ENCODE results near the gene TTC9B. TPM values are rescaled to one million over a fixed set of nuclear protein-coding genes. Genes with fewer than 3 reads are reported as not detected.

Gene TTC9B
- total and polyA plus RNA-seq, 4 donors, result 19.9 to 139 (median 83.9) TPM

DNA sequence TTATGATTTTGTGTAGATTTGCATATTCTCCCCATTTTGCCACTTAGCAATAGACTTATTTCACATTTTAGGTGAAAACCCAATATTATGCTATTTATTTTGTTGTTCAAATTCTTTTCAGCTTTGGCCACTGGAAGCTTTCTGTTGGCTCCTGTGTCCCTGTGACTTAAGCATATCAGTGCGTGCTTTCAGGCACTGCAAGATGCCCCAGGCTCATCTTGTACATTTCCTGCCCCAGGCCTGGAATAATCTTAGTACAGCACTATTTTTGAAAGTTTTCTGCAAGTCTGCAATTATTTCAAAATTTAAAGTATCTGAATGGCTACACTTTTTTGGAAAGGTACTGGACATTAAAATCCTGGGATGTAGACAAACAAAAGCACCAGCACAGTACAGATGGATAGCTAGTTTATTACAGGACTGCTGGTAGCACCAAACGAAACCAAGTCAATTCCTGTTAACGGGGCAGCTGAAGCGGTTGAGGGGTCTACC is 11.8 kb upstream of the TTC9B start:
- Histone ChIP-seq H3K4me3 (ENCODE audit: low read depth, low read length) (no peak overlapping the region), H3K27ac (ENCODE audit: low read depth, low read length) (no peak overlapping the region), H3K27me3 (ENCODE audit: control insufficient read depth, insufficient read depth, low read length) (peaks cover 22% of the 10 kb centered on the region), H3K4me1 (ENCODE audit: control insufficient read depth, insufficient read depth, low read length) (peaks cover 20% of the 10 kb centered on the region), H3K36me3 (ENCODE audit: control insufficient read depth, insufficient read depth, low read length) (peaks cover 33% of the 10 kb centered on the region), H3K9me3 (ENCODE audit: control insufficient read depth, insufficient read depth, low read length) (no peaks in the 10 kb centered on the region)
- no peak for DNase-seq (ENCODE audit: low read depth in 4 of 6, low spot score in 6 of 6)
- 73% methylated on average over 4 of the region's 4 CpGs for WGBS (ENCODE audit: insufficient coverage)

DNA sequence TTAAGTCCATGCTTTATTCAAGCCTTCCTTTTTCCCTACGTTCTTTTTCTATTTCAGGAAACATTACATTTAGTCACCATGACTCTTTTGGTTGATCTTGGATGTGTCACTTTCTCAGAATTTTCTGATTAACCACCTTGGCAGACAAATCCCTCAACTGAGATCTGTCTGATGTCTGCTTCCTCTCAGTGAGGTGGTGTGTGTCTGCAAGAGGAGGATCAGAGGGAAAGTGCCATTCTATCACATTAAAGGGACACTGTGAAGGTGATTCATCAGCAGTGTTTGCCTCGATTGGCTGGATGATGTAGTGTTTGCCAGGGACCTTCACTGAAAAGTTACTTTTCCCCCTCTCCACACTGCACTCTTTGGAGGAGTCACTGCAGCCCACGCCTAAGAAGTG is 11.3 kb upstream of the TTC9B start:
- DNase-seq (ENCODE audit: low read depth in 4 of 6, low spot score in 6 of 6), result peak in 1 of 6 donors; percentile 6
- Histone ChIP-seq H3K27ac (ENCODE audit: low read depth, low read length) (no peak overlapping the region), H3K9me3 (ENCODE audit: control insufficient read depth, insufficient read depth, low read length) (no peaks in the 10 kb centered on the region), H3K4me1 (ENCODE audit: control insufficient read depth, insufficient read depth, low read length) (peaks cover 20% of the 10 kb centered on the region), H3K27me3 (ENCODE audit: control insufficient read depth, insufficient read depth, low read length) (peaks cover 26% of the 10 kb centered on the region), H3K36me3 (ENCODE audit: control insufficient read depth, insufficient read depth, low read length) (peaks cover 28% of the 10 kb centered on the region), H3K4me3 (ENCODE audit: low read depth, low read length) (no peak overlapping the region)
- no CpG with 5 or more reads among the region's 3 CpGs for WGBS (ENCODE audit: insufficient coverage)

DNA sequence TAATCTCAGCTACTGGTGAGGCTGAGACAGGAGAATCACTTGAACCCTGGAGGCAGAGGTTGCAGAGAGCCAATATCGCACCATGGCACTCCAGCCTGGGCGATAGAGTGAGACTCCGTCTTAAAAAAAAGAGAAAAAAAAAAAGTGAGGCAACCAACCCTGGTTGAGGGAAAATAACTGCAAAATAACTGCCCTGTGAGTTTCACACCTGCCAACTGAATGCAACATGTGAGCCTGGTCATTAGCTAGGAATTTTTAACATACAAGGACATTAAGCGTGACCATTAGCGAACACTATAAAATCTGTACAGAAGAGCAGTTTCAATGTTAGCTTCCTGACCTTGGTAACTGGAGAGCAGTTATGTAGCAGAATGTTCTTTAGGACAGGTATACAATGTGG is 10.7 kb upstream of the TTC9B start:
- H3K27ac ChIP-seq (ENCODE audit: low read depth, low read length), result no peak overlapping the region
- WGBS (ENCODE audit: insufficient coverage), result 93% methylated on average over 2 of the region's 5 CpGs
- H3K4me1 ChIP-seq (ENCODE audit: control insufficient read depth, insufficient read depth, low read length), result peaks cover 20% of the 10 kb centered on the region
- H3K4me3 ChIP-seq (ENCODE audit: low read depth, low read length), result no peak overlapping the region
- H3K9me3 ChIP-seq (ENCODE audit: control insufficient read depth, insufficient read depth, low read length), result no peaks in the 10 kb centered on the region
- DNase-seq (ENCODE audit: low read depth in 4 of 6, low spot score in 6 of 6), result no peak
- H3K36me3 ChIP-seq (ENCODE audit: control insufficient read depth, insufficient read depth, low read length), result peaks cover 22% of the 10 kb centered on the region
- H3K27me3 ChIP-seq (ENCODE audit: control insufficient read depth, insufficient read depth, low read length), result peaks cover 31% of the 10 kb centered on the region

DNA sequence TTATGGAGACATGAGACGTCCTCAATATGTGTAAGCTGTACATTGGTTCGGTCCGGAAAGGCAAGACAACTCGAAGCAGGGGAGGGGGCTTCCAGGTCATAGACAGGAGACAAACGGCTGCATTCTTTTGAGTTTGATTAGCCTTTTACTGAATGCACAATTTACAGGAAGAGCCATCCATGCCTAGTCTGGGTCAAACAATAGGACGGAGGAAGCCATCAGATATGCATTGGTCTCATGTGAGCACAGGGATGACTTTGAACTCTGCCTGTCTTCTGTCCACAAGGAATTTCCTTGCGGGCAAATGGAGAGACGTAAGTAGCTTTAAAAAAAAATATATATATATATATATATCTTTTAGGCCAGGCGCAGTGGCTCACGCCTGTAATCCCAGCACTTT is 10.2 kb upstream of the TTC9B start:
- 78% methylated on average over 4 of the region's 10 CpGs for WGBS (ENCODE audit: insufficient coverage)
- no peak overlapping the region for H3K27ac ChIP-seq (ENCODE audit: low read depth, low read length)

DNA sequence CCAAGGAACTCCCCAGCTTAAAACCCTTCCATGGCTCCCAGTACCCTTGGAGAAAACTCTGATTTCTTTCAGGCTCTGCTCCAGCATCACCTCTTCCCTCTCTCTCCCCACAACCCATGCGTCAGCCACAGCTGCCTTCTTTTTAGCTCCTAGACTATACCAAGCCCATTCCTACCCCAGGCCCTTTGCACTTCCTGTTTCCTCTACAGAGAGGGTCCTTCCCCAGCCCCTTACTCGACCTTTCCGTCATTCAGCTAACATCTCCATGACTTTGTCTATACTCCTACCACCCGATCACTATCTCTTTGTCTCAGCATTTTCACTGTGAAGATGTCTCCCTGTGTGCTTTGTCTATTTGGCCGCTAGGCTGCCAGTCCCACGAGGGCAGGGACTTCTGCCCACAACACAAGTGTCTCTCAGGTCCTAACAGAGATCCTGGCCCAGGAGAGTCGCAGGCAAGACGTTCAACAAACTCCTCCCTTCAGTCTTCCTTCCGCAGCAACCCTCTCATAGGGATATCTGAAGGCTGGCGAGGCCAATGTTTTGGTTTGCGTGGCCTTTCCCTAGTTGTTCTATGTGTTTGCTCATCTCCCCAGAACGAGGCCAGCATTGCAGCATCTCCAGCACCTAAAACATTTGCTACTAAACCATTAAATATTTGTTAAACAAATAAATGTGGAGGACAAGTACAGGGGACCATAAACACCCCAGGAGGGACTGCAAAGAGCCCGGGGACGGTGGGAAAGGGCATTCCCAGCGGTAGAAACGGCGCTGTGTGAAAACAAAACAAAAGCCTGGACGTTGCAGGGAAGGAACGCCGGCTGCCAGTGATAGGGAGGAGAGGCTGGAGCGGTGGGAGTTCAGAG is 7.5 kb upstream of the TTC9B start:
- H3K36me3 ChIP-seq (ENCODE audit: control insufficient read depth, insufficient read depth, low read length), result no peaks in the 10 kb centered on the region
- peak overlapping the region; percentile 24 for H3K4me3 ChIP-seq (ENCODE audit: low read depth, low read length)

More for the DNA sequence above, 10.2 kb upstream of the TTC9B start:
- peaks cover 16% of the 10 kb centered on the region for H3K36me3 ChIP-seq (ENCODE audit: control insufficient read depth, insufficient read depth, low read length)
- H3K27me3 ChIP-seq (ENCODE audit: control insufficient read depth, insufficient read depth, low read length), result peaks cover 31% of the 10 kb centered on the region
- no peak for DNase-seq (ENCODE audit: low read depth in 4 of 6, low spot score in 6 of 6)
- H3K4me1 ChIP-seq (ENCODE audit: control insufficient read depth, insufficient read depth, low read length), result peaks cover 20% of the 10 kb centered on the region
- no peaks in the 10 kb centered on the region for H3K9me3 ChIP-seq (ENCODE audit: control insufficient read depth, insufficient read depth, low read length)
- no peak overlapping the region for H3K4me3 ChIP-seq (ENCODE audit: low read depth, low read length)

DNA sequence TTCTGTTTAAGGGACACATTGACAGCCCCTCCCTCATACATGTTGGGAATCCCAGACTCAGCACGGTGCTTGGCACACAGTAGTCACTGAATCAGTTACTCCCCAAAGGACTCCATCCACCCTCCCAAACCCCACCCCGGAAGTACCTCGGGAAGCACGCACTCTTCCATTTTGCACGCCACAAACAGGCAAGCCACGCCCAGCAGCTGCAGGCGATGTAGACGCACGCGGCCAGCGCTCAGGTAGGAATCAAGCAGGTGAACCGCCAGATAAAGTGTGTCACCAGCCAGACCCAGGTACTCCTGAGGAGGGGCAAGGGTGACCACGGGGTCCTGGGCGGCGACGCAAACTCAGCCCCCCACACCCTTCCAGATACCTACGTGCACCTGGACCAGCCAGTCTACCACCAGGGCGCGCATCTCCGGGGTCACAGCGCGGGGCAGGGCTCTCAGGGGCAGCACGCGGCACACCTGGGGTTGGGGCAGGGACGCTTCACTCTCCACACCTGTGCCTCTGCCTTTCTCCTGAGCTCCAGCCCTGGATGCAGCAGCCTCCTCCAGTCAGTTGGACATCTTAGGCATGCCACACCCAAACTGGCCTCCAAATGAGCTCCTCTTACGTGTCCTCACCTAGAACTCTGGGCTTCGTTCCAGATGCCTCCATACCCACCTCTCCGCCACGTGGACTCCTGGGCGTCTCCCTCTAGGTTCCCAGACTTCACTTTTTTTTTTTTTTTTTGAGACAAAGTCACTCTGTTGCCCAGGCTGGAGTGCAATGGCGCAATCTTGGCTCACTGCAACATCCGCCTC is 6.4 kb upstream of the TTC9B start:
- Histone ChIP-seq H3K36me3 (ENCODE audit: control insufficient read depth, insufficient read depth, low read length) (no peaks in the 10 kb centered on the region), H3K4me3 (ENCODE audit: low read depth, low read length) (no peak overlapping the region), H3K27me3 (ENCODE audit: control insufficient read depth, insufficient read depth, low read length) (peaks cover 31% of the 10 kb centered on the region), H3K27ac (ENCODE audit: low read depth, low read length) (no peak overlapping the region), H3K4me1 (ENCODE audit: control insufficient read depth, insufficient read depth, low read length) (peaks cover 13% of the 10 kb centered on the region), H3K9me3 (ENCODE audit: control insufficient read depth, insufficient read depth, low read length) (no peaks in the 10 kb centered on the region)
- WGBS (ENCODE audit: insufficient coverage), result 85% methylated on average over 32 of the region's 32 CpGs
- no peak for DNase-seq (ENCODE audit: low read depth in 4 of 6, low spot score in 6 of 6)

More for the DNA sequence above, 7.5 kb upstream of the TTC9B start:
- peaks cover 13% of the 10 kb centered on the region for H3K4me1 ChIP-seq (ENCODE audit: control insufficient read depth, insufficient read depth, low read length)
- no peaks in the 10 kb centered on the region for H3K9me3 ChIP-seq (ENCODE audit: control insufficient read depth, insufficient read depth, low read length)
- 22% methylated on average over 16 of the region's 21 CpGs for WGBS (ENCODE audit: insufficient coverage)
- H3K27ac ChIP-seq (ENCODE audit: low read depth, low read length), result no peak overlapping the region
- DNase-seq (ENCODE audit: low read depth in 4 of 6, low spot score in 6 of 6), result peak in 2 of 6 donors; percentile 23 to 36
- H3K27me3 ChIP-seq (ENCODE audit: control insufficient read depth, insufficient read depth, low read length), result peaks cover 31% of the 10 kb centered on the region

DNA sequence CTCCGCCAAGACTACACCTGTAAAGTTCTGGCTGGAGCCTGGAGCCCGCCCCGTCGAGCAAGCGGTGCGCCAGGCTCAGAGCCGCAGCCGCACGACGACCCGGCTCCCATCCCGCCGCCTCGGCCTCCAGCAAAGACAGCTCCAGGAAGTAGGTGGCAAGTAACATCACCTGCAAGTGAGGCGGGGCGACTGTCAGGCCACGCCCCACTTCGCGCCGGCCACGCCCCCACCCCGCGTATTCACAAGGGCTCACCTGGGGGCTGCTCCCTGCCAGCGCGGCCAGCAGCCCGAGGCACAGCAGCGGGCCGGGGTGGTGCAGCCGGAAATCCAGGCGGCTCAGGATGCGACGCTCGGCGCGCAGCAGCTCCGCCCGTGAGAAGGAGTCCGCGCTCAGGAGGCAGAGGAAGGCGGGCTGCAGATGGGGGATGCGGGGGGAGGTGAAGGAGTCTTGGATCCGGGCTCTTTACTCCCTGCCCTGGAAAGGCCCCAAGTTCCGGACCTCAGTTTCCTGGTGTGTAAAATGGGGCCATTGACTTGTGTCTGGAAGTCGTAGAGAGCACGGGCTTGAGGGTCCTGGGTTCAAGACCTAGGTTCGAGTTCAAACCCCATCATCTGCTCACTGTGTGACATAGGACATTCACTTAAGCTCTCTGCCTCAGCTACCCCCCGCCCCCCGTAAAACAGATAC is 5.1 kb upstream of the TTC9B start:
- Histone ChIP-seq H3K36me3 (ENCODE audit: control insufficient read depth, insufficient read depth, low read length) (no peaks in the 10 kb centered on the region), H3K4me3 (ENCODE audit: low read depth, low read length) (no peak overlapping the region), H3K4me1 (ENCODE audit: control insufficient read depth, insufficient read depth, low read length) (peaks cover 18% of the 10 kb centered on the region), H3K9me3 (ENCODE audit: control insufficient read depth, insufficient read depth, low read length) (no peaks in the 10 kb centered on the region), H3K27ac (ENCODE audit: low read depth, low read length) (no peak overlapping the region), H3K27me3 (ENCODE audit: control insufficient read depth, insufficient read depth, low read length) (peaks cover 36% of the 10 kb centered on the region)
- DNase-seq (ENCODE audit: low read depth in 4 of 6, low spot score in 6 of 6), result no peak
- 28% methylated on average over 43 of the region's 48 CpGs for WGBS (ENCODE audit: insufficient coverage)

DNA sequence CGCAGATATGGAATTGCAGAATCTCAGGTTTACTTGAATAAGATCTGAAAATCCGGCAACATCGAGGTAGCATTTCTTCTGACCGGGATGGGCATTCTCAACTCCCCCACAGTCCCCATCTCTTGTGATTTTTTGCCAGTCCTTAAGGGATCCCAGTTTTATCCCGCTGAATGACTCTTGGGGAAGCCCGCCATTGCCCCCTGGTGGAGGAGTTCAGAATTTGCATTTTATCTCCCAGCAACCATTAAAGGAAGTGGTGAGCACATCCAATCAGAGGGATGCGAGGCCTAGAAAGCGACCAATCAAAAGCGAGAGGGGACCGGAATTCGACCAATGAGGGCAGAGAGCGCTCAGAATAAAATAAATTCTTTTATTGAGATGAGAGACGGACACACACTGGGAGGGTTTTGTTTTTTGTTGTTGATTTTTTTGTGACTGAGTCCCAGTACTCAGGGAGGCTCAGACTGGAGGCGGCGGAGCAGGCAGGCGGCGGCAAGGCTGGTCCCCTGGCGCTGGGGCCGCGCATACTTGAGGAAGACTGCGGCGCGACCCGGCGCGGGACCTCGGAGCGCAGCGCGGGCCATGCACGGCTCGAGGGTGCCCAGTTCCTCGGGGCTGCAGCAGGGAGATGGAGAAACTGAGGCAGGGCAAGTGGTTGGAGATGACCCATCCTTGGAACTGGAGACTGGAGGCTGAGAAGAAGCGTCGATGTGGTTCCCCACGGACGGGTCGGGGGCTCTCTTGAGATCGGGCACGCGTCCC is 3.9 kb upstream of the TTC9B start:
- no peaks in the 10 kb centered on the region for H3K36me3 ChIP-seq (ENCODE audit: control insufficient read depth, insufficient read depth, low read length)
- H3K9me3 ChIP-seq (ENCODE audit: control insufficient read depth, insufficient read depth, low read length), result no peaks in the 10 kb centered on the region
- peaks cover 25% of the 10 kb centered on the region for H3K4me1 ChIP-seq (ENCODE audit: control insufficient read depth, insufficient read depth, low read length)
- H3K27me3 ChIP-seq (ENCODE audit: control insufficient read depth, insufficient read depth, low read length), result peaks cover 39% of the 10 kb centered on the region
- DNase-seq (ENCODE audit: low read depth in 4 of 6, low spot score in 6 of 6), result peak in 2 of 6 donors; percentile 85 to 93
- no peak overlapping the region for H3K27ac ChIP-seq (ENCODE audit: low read depth, low read length)
- H3K4me3 ChIP-seq (ENCODE audit: low read depth, low read length), result no peak overlapping the region
- WGBS (ENCODE audit: insufficient coverage), result 68% methylated on average over 37 of the region's 41 CpGs

DNA sequence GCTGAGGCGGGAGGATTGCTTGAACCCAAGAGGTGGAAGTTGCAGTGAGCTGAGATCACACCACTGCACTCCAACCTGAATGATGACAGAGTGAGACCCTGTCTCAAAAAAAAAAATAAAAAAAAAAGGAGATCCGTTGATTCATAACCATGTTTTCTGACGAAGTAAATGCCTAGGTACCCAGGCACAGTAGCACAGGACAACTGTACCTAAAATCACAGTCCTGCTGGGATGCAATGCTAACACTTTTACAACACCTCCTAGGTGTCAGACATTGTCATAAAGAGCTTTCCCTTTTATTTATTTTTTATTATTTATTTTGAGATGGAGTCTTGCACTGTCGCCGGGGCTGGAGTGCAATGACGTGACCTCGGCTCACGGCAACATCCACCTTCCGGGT is 2.5 kb upstream of the TTC9B start:
- DNase-seq (ENCODE audit: low read depth in 4 of 6, low spot score in 6 of 6), result no peak
- H3K27me3 ChIP-seq (ENCODE audit: control insufficient read depth, insufficient read depth, low read length), result peaks cover 36% of the 10 kb centered on the region
- H3K36me3 ChIP-seq (ENCODE audit: control insufficient read depth, insufficient read depth, low read length), result peaks cover 6% of the 10 kb centered on the region
- 94% methylated on average over 7 of the region's 9 CpGs for WGBS (ENCODE audit: insufficient coverage)
- H3K4me3 ChIP-seq (ENCODE audit: low read depth, low read length), result no peak overlapping the region
- no peaks in the 10 kb centered on the region for H3K9me3 ChIP-seq (ENCODE audit: control insufficient read depth, insufficient read depth, low read length)
- peaks cover 27% of the 10 kb centered on the region for H3K4me1 ChIP-seq (ENCODE audit: control insufficient read depth, insufficient read depth, low read length)
- H3K27ac ChIP-seq (ENCODE audit: low read depth, low read length), result no peak overlapping the region
